H1 (cell line): ENCODE data around the gene SPACA9.

Experiments
- RBBP5 ChIP-seq: IDR thresholded peaks from 2 replicates; pipeline ENCODE4 v1.7.1; 2012; ENCODE audit warnings: low read depth, mild to moderate bottlenecking, inconsistent platforms, low read length, moderate library complexity, borderline replicate concordance
- TAF1 ChIP-seq: IDR thresholded peaks from 2 replicates; pipeline ENCODE4 v1.6.1; 2011; ENCODE audit warnings: mild to moderate bottlenecking, low read depth, low read length

GRCh38 chr9:132861666-132862065, 17.0 kb upstream of the SPACA9 start:
- TF ChIP-seq RBBP5 (no peak), TAF1 (no peak)
